Activated CD4-positive, alpha-beta T cell treated with anti-CD3 and anti-CD28 coated beads for 48 hours (primary cell): ENCODE results near the gene FOXRED1.

Experiments
- DNase-seq: peaks from one replicate; pipeline ENCODE4 v3.0.0-alpha.2; 2020

The FOXRED1 gene

GRCh38 chr11:126312961-126313360 lies 44.0 kb downstream of the FOXRED1 start:
- no peak for DNase-seq

GRCh38 chr11:126313826-126314225 lies 44.9 kb downstream of the FOXRED1 start:
- no peak for DNase-seq

GRCh38 chr11:126317432-126317755 lies 48.4 kb downstream of the FOXRED1 start:
- no peak for DNase-seq

- peak; percentile 45 for DNase-seq
Measured at GRCh38 chr11:126317756-126318573, 49.0 kb downstream of the FOXRED1 start.

- peak; percentile 38 for DNase-seq
Measured at GRCh38 chr11:126318574-126319373, 49.8 kb downstream of the FOXRED1 start.

- no peak for DNase-seq
Measured at GRCh38 chr11:126319374-126319740, 50.4 kb downstream of the FOXRED1 start.

GRCh38 chr11:126322996-126323395 lies 54.0 kb downstream of the FOXRED1 start:
- no peak for DNase-seq

GRCh38 chr11:126327281-126328000 lies 58.5 kb downstream of the FOXRED1 start:
- no peak for DNase-seq
